ENCODE results near the gene RUVBL2.

The RUVBL2 gene

DNA sequence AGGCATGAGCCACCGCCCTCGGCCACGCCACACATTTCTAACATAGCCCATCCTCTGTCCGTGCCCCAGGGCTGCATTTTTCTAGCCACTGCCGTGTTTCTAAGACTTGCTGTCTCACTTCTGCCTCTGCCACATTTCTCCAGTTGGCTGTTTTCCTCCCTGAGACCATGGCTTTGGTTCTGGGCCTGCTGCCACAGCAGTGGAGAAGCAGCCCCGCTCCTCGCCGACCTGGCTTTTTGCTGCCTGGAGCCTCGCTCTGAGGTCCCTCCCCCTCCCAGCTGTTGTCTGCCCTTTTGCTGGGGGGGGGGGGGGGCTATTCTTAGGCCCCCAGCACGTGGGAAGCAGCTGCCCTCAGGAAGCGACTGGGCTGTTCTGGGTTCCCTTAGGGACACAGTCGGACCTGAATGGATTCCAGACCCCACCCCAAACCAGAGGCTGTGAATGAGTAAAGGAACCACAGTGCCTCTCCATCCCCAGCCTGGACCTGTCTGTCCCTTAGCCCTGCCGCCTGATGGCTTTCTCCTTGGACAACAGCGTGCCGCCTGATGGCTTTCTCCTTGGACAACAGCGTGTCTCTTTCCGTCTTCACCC lies 3.9 kb upstream of the RUVBL2 start:
- H3K4me3 ChIP-seq (ENCODE audit: low read length), result no peak overlapping the region
- TF ChIP-seq, protein P1, sequence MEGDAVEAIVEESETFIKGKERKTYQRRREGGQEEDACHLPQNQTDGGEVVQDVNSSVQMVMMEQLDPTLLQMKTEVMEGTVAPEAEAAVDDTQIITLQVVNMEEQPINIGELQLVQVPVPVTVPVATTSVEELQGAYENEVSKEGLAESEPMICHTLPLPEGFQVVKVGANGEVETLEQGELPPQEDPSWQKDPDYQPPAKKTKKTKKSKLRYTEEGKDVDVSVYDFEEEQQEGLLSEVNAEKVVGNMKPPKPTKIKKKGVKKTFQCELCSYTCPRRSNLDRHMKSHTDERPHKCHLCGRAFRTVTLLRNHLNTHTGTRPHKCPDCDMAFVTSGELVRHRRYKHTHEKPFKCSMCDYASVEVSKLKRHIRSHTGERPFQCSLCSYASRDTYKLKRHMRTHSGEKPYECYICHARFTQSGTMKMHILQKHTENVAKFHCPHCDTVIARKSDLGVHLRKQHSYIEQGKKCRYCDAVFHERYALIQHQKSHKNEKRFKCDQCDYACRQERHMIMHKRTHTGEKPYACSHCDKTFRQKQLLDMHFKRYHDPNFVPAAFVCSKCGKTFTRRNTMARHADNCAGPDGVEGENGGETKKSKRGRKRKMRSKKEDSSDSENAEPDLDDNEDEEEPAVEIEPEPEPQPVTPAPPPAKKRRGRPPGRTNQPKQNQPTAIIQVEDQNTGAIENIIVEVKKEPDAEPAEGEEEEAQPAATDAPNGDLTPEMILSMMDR (conservative IDR thresholded peaks at IDR 0.05; ENCODE audit: low read depth, low read length), result no peak
- no peak for DNase-seq (ENCODE audit: low read depth)

DNA sequence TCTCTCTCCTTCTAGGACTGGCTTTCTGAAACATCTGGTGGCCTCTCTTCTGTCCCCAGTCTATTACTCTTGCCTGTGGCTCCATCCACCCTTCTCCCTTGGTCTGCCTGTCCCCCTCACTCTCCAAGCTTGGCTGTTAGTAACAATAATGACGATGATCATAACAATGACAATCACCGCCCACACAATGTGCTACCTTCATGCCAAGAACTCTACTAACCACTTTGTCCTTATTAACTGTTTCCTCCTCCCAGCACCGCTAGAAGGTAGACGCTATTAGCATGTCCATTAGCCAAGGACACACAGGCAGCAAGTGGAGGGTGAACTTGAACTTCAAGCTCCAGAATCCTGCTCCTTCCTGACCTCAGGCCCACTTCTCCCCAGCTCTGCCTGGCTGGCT lies 3.3 kb upstream of the RUVBL2 start:
- TF ChIP-seq, protein P1 (conservative IDR thresholded peaks at IDR 0.05; ENCODE audit: low read depth, low read length), result no peak
- no peak overlapping the region for H3K4me3 ChIP-seq (ENCODE audit: low read length)
- no peak for DNase-seq (ENCODE audit: low read depth)

DNA sequence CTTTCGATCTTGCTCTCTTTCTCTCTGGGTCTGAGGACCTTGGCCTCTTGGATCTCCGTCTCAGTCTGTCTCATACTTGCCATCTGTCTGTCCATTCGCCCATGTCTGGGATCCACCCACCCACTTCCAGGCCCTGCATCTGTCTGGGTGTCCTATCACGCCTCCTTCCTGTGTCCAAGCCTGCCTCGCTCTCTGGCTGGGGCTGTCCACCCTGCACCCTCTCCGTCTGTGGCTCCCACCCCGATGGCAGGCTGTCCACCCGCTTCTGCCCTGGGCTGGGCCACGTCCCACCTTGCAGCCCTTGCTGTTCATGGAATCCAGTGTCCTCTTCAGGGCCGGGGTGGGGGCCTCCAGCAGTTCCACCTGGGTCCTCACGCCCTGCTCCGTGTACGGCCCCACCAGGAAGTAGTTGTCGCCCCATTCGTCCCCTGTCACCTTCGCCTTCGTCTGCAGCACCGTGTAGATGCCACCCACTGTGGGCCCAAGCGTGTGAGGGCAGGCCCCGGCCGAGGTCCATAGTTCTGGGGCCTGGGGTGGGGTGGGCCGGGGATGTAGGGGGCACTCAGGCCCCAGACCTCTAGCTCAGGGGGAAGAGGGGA lies 2.6 kb upstream of the RUVBL2 start:
- no peak overlapping the region for H3K4me3 ChIP-seq (ENCODE audit: low read length)
- DNase-seq (ENCODE audit: low read depth), result no peak
- TF ChIP-seq, protein P1 (conservative IDR thresholded peaks at IDR 0.05; ENCODE audit: low read depth, low read length), result no peak

DNA sequence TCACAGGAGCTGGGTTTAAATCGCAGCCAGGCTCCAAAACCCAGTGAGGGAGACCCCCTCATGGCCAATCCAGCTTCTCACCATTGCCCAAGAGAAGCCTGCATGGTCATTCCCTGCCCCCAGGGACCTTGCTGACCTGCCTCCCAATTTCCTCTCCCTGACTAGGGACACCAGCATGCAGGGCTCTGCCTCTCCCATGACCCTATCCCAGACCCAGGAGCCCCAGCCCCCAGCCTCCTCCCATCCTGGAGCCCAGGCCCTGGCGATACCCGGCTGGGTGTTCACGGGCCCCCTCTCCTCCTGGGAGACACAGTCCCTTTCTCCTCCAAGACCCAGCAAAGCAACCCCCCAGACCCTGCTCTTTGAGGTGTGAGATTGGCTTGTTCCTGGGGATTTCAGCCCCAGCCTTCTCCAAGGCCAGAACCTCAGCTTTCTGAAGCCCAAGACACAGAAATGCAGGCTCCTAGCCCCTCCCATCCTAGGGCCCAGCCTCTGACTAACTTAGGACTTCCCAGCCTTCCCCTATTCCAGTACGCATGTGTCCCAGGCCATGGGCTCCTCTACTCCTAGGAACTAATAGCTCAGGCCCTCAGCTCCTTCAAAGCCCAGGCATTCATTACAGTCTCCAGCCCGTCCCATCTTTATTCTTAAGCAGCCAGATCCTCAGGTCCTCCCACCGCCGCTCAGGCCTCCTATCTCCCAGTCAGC lies 1.7 kb upstream of the RUVBL2 start:
- peak overlapping the region; percentile 66 for H3K4me3 ChIP-seq (ENCODE audit: low read length)
- DNase-seq (ENCODE audit: low read depth), result peak; percentile 41

DNA sequence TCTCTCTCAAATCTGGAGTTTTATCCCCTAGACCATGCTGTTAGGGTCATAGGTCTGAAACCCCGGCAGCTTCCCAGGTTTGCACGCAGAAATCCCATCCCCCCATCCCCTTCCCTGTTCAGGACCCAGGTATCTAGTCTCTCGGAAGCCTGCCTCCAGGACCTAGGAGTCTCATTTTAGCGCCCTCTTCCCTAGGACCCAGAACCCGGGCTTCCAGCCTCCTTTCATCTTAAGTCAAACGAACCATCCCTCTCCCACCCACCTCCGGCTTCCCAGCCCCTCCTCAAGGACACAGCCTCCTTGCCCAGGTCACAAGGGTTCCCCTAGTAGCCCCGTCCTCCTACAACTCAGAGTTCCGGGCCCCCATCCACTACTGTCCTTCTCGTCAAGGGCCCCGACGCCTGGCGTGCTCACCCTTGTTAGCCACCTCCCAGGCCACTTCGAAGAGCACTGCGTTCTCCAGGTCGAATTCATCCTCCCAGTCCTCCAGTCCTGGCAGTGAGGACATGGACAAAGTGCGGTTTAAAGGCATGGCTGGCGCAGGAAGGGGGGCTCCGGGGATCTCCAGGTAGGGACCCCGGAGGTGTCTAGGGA lies 1.0 kb upstream of the RUVBL2 start:
- TF ChIP-seq, protein P1 (conservative IDR thresholded peaks at IDR 0.05; ENCODE audit: low read depth, low read length), result no peak
- DNase-seq (ENCODE audit: low read depth), result no peak
- H3K4me3 ChIP-seq (ENCODE audit: low read length), result peak overlapping the region; percentile 66

More for the DNA sequence above, 1.7 kb upstream of the RUVBL2 start:
- TF ChIP-seq, protein P1 (conservative IDR thresholded peaks at IDR 0.05; ENCODE audit: low read depth, low read length), result no peak

DNA sequence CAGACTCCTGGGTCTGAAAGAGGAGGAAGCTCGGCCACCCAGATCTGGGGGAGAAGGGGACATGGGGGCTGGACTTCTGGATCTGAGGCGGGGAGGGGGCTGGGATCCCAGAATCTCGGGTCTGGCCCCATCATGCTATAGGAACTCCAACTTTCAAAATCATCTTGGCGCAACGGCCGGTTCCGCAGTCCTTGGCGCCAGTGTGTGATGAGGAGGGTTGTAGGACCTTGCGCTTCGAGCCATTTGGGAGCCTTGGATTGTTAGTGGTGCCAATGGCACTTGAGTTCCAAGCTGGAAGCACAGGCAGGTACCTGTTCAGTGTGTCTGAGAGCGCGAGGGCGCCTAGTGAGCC lies 324 bp downstream of the RUVBL2 start:
- TF ChIP-seq, protein P1 (conservative IDR thresholded peaks at IDR 0.05; ENCODE audit: low read depth, low read length), result no peak
- peak overlapping the region; percentile 93 for H3K4me3 ChIP-seq (ENCODE audit: low read length)

More for the DNA sequence above, 324 bp downstream of the RUVBL2 start:
- no peak for DNase-seq (ENCODE audit: low read depth)

Data from retinal pigment epithelial cell (primary cell).